Measurements from ENCODE around the gene HORMAD2.

The HORMAD2 gene

GRCh38 chr22:30033137-30033536, 47.1 kb upstream of the HORMAD2 start:
- H3K9me3 ChIP-seq (ENCODE audit: insufficient read depth, low read depth, low read length) = no peaks in the 10 kb centered on the region

GRCh38 chr22:30033901-30034300, 46.4 kb upstream of the HORMAD2 start:
- Histone ChIP-seq H3F3A (ENCODE audit: low read depth) (no peaks in the 10 kb centered on the region), H3K79me2 (ENCODE audit: insufficient read depth, low read length) (no peaks in the 10 kb centered on the region), H3K9me3 (ENCODE audit: insufficient read depth, low read depth, low read length) (no peaks in the 10 kb centered on the region), H3K4me2 (ENCODE audit: low read depth, low read length, poor library complexity, severe bottlenecking) (no peak overlapping the region), H3K36me3 (ENCODE audit: insufficient read depth, low read length) (no peaks in the 10 kb centered on the region), H3K27me3 (ENCODE audit: insufficient read depth, low read length, poor library complexity, severe bottlenecking) (no peaks in the 10 kb centered on the region), H3K4me1 (ENCODE audit: insufficient read depth, low read length, poor library complexity, severe bottlenecking) (no peaks in the 10 kb centered on the region), H3K4me3 (ENCODE audit: low read length, poor library complexity, severe bottlenecking) (no peak overlapping the region), H3K9ac (ENCODE audit: low read depth, low read length, poor library complexity, severe bottlenecking) (no peak overlapping the region), H3K9me2 (replicated peaks; ENCODE audit: low read depth, low read length) (no peaks in the 10 kb centered on the region), H2AFZ (ENCODE audit: low read length) (no peak overlapping the region), H4K20me1 (ENCODE audit: insufficient read depth, low read length, poor library complexity, severe bottlenecking) (no peaks in the 10 kb centered on the region)
- TF ChIP-seq CTCF (conservative IDR thresholded peaks at IDR 0.05; ENCODE audit: low read length) = no peak
- TF ChIP-seq EZH2phosphoT487 (IDR thresholded peaks at IDR 0.05; ENCODE audit: borderline replicate concordance) = no peak

More at GRCh38 chr22:30033137-30033536, 47.1 kb upstream of the HORMAD2 start:
- no peak for TF ChIP-seq EZH2phosphoT487 (IDR thresholded peaks at IDR 0.05; ENCODE audit: borderline replicate concordance)
- TF ChIP-seq CTCF (conservative IDR thresholded peaks at IDR 0.05; ENCODE audit: low read length) = no peak
- no peaks in the 10 kb centered on the region for H3K9me2 ChIP-seq (replicated peaks; ENCODE audit: low read depth, low read length)
- no peak overlapping the region for H2AFZ ChIP-seq (ENCODE audit: low read length)
- no peaks in the 10 kb centered on the region for H3K27me3 ChIP-seq (ENCODE audit: insufficient read depth, low read length, poor library complexity, severe bottlenecking)
- H3K4me2 ChIP-seq (ENCODE audit: low read depth, low read length, poor library complexity, severe bottlenecking) = no peak overlapping the region
- H3F3A ChIP-seq (ENCODE audit: low read depth) = no peaks in the 10 kb centered on the region
- H3K4me1 ChIP-seq (ENCODE audit: insufficient read depth, low read length, poor library complexity, severe bottlenecking) = no peaks in the 10 kb centered on the region
- H3K9ac ChIP-seq (ENCODE audit: low read depth, low read length, poor library complexity, severe bottlenecking) = no peak overlapping the region
- no peak overlapping the region for H3K4me3 ChIP-seq (ENCODE audit: low read length, poor library complexity, severe bottlenecking)
- no peaks in the 10 kb centered on the region for H3K79me2 ChIP-seq (ENCODE audit: insufficient read depth, low read length)
- H3K36me3 ChIP-seq (ENCODE audit: insufficient read depth, low read length) = peaks cover 3% of the 10 kb centered on the region; the same call in 1 of the 2 replicates
- no peaks in the 10 kb centered on the region for H4K20me1 ChIP-seq (ENCODE audit: insufficient read depth, low read length, poor library complexity, severe bottlenecking)

- Histone ChIP-seq H4K20me1 (ENCODE audit: insufficient read depth, low read length, poor library complexity, severe bottlenecking) (no peaks in the 10 kb centered on the region), H3K27me3 (ENCODE audit: insufficient read depth, low read length, poor library complexity, severe bottlenecking) (no peaks in the 10 kb centered on the region), H2AFZ (ENCODE audit: low read length) (no peak overlapping the region), H3K4me1 (ENCODE audit: insufficient read depth, low read length, poor library complexity, severe bottlenecking) (no peaks in the 10 kb centered on the region), H3K9me2 (replicated peaks; ENCODE audit: low read depth, low read length) (no peaks in the 10 kb centered on the region), H3K79me2 (ENCODE audit: insufficient read depth, low read length) (no peaks in the 10 kb centered on the region), H3K4me2 (ENCODE audit: low read depth, low read length, poor library complexity, severe bottlenecking) (no peak overlapping the region), H3F3A (ENCODE audit: low read depth) (no peaks in the 10 kb centered on the region), H3K4me3 (ENCODE audit: low read length, poor library complexity, severe bottlenecking) (no peak overlapping the region), H3K9me3 (ENCODE audit: insufficient read depth, low read depth, low read length) (no peaks in the 10 kb centered on the region), H3K36me3 (ENCODE audit: insufficient read depth, low read length) (no peaks in the 10 kb centered on the region), H3K9ac (ENCODE audit: low read depth, low read length, poor library complexity, severe bottlenecking) (no peak overlapping the region)
- no peak for TF ChIP-seq CTCF (conservative IDR thresholded peaks at IDR 0.05; ENCODE audit: low read length)
- no peak for TF ChIP-seq EZH2phosphoT487 (IDR thresholded peaks at IDR 0.05; ENCODE audit: borderline replicate concordance)
Measured at GRCh38 chr22:30036656-30037055, 43.6 kb upstream of the HORMAD2 start.
